NCI-H1436 (cell line): ENCODE measurements around the gene SECISBP2L.
"Not testable (repeated sequence)": the region's sequence is repeated elsewhere in the genome, so short reads cannot be mapped to it uniquely, and the experiment has no call there.

Experiments
- DNase-seq: peaks from one replicate; lab custom pipeline; 2025; lab: John Stamatoyannopoulos, UW

The SECISBP2L gene, protein sequence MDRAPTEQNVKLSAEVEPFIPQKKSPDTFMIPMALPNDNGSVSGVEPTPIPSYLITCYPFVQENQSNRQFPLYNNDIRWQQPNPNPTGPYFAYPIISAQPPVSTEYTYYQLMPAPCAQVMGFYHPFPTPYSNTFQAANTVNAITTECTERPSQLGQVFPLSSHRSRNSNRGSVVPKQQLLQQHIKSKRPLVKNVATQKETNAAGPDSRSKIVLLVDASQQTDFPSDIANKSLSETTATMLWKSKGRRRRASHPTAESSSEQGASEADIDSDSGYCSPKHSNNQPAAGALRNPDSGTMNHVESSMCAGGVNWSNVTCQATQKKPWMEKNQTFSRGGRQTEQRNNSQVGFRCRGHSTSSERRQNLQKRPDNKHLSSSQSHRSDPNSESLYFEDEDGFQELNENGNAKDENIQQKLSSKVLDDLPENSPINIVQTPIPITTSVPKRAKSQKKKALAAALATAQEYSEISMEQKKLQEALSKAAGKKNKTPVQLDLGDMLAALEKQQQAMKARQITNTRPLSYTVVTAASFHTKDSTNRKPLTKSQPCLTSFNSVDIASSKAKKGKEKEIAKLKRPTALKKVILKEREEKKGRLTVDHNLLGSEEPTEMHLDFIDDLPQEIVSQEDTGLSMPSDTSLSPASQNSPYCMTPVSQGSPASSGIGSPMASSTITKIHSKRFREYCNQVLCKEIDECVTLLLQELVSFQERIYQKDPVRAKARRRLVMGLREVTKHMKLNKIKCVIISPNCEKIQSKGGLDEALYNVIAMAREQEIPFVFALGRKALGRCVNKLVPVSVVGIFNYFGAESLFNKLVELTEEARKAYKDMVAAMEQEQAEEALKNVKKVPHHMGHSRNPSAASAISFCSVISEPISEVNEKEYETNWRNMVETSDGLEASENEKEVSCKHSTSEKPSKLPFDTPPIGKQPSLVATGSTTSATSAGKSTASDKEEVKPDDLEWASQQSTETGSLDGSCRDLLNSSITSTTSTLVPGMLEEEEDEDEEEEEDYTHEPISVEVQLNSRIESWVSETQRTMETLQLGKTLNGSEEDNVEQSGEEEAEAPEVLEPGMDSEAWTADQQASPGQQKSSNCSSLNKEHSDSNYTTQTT

DNA sequence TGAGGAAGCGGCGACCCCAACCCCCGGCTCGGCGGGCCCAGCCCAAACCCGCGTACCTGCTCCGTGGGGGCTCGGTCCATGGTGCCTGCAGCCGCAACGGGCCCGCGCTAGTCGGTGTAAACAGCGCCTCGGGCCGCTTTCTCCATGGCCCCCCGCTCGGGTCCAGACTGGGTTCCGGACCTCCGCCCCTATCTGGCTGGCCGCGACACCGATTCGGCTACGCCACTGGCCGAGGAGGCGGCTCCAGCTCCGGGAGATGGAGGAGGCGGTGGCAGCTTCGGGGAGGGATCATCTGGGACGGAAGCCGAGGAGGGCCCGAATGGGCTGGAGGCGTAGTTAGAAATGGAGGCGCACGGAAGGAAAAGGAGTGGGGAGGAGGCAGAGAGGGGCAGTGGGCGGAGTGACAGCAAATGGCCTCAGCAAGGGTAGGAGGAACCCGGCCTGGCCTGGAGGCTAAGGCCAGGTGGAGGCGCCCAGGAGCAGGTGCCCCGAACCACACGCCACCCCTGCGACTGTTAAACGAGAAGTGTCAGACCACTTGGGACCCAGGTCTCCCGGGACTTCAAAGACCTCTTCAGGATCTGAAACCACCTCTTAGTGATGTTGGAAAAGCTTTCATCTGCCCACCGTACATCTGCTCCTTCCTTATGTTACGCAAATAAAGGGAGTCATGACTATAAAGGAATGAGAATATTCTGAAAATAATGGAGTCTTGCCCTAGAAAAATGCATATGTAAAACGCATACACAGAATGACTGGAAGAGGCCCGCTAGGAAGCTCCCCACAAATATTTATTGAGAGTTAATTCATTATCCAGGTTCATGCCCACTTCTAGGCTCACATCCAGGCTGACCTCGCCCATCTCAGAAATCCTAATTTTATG, at the start of gene SECISBP2L:
TSS of gene SECISBP2L (minus strand) at position 227 of the 883 bp plus-strand sequence. CDS start at position 80, 147 bp downstream.
- DNase-seq, result peak; percentile 90

DNA sequence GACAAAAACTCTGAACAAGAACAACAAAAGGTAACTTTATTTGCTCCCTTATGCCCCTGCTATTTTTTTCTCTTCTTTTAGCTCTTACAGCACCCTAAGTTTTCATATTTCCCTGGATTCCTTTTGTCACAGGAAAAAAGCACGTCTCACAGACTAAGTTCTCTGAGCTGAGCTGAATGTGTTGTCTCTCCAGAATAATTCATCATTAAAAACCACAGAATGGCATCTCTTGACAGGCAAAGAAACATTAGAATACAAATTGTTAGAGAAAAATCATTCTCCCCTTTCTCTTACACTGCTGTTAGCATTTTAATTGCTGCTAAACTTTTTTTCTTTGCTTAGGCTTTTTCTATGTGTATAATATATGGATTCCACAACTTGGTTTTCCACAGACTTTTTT, 48.7 kb upstream of the SECISBP2L start:
- DNase-seq, result no peak

DNA sequence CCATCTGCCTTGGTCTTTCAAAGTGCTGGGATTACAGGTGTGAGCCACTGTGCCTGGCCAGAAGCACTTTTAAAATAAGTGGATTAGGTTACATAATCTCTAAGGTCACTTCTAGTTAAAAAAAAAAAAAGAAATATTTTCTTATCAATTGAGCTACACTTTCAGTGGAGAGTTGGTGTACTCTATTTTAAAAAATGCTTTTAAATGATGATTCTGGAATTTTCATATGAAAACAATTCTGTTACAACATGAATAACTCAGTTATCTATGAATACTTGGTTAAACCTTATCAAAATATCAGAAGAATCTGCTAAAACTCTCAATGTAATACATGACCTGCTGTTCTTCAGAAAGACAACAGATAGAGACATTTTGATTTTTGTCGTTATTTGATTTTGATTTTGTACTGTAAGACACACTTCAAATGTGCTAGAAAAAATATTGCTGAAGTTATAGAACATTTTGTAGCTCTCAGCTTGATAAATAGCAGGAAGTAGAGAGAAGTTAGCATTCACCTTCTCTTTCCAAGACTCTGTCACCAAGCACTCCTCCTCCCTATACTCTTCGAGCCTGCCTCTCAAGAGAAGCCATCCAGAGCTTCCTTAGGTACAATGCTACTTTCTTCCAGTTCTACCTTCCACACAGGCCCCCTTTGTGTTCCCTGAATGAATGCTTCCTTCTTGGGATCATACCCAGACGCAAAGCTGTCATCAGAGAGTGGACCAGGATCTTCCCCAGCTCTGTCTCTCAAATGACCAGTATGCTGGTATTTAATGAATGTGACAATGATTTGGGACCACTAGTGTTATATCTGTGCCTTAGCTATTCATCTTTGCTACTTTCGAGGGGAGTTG, 47.2 kb upstream of the SECISBP2L start:
- no peak for DNase-seq

DNA sequence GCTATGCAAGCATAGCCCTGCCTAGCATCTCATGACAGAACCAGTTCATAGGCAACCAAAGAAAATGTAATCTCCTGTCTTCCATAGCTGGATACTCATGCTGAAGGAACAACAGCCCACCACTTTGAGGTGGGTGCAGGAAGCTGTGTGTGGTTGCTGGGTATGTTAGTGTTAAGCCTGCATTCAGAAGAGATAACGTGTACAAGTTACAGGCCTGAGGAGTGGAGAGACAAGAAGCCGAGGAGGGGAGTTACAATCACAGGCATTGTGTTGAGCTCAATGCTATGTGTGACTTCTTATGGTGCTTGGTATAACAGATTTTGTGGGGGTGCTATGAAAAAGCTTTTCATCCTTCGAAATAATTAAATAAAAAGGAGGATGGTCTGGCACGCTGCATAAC, 42.8 kb upstream of the SECISBP2L start:
- no peak for DNase-seq

DNA sequence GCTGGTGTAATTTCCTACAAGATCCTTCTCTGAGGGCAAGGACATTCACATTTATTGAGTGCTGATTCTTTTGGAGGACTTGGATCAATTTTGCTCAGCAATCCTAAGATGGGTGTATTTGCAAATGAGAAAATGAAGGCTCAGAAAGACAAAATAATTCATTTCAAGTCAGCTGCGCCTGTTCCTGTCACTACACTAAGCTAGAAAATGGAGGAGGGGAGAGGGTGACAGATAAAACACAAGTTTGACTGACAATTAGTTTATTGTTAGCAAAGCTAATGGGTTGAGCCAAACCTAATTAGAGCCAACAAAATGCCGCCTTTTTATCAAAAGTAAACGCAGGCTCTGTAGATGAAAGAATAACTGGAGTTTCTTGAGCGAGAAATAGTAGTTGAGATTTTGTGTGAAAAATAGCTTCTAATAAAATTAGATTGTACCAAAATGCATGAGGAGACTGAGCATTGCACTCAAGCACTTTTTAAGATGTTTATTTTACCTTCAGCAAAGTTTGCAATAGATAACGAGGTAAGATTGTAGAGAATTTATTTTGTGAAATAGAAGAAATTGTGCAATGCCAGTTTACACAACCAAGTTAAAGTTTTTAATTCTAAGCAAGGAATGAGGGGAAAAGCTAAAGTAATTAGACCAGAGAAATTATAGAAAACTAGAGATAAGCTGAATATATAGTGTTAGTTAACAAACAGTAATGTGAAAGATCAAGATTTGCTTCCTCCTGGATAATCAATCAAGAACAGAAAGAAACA, 39.6 kb upstream of the SECISBP2L start:
- DNase-seq, result no peak

DNA sequence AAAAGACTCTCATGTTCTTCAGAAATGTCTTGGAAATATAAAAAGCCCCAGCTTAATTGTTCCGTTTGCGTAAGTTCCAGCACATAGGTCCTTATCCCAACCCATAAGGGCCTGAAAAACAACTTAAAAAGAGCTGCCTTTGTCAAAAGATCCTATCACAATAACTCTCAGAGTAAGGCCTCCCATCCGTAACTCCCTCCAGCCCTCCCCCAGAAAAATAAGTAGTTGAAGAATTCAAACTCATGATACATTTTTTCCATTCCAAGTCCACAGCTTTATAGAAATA, 38.0 kb upstream of the SECISBP2L start:
- no peak for DNase-seq

DNA sequence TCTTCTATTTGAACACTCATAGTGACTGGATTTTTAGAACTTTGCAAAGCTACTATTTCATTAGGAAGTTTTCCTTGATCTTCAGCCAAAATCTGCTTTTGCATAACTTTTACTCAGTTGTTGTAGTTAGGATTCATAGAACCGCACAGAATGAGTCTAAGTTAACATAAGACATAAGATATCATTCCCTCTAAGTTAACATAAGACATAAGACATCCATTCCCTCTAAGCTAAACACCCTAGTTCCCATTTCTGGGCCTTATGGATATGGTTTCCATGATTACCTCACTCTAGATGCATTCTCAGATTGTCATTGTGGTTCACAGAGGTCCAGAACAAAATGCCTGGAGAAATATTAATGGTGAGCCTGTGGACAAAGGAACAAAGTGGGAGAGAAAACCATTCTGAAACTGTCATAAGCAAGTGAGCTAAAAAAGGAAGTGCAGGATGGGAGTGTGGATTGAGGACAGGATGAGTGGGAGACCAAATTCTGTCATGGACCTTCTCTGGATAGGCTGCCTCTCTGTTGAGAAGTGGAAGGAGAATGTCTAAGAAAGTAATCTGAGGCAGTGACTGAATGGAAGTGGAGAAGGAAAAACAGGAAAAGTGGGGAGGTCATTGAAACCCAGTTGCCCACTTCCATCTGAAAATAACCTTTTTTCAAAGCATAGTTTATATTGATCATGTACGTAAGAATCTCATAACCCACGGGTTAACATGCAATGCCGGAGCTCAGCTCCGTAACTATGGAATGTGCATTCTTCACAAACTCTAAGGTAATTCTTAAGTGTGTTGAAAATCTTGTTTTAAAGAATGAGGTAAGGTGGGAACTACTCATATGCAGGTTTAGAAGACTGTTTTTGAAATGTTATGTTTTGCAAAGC, 37.4 kb upstream of the SECISBP2L start:
- no peak for DNase-seq

DNA sequence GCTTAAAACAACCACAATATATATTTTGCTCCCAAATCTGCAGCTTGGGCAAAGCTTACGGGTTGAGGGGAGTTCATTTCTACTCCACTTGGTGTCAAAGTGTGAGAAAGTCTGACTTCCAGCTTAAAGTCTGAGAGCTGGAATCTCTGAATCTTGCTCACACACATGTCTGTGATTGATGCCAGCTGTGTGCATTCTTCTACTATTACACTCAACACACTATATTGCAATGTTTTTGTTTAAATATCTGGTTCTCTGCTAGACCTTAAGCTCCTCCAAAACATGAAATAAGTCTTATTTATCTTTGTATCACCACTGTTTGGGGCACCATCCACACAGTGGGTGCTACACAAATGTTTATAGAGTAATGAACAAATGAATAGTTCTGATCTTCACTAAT, 36.7 kb upstream of the SECISBP2L start:
- DNase-seq, result no peak

DNA sequence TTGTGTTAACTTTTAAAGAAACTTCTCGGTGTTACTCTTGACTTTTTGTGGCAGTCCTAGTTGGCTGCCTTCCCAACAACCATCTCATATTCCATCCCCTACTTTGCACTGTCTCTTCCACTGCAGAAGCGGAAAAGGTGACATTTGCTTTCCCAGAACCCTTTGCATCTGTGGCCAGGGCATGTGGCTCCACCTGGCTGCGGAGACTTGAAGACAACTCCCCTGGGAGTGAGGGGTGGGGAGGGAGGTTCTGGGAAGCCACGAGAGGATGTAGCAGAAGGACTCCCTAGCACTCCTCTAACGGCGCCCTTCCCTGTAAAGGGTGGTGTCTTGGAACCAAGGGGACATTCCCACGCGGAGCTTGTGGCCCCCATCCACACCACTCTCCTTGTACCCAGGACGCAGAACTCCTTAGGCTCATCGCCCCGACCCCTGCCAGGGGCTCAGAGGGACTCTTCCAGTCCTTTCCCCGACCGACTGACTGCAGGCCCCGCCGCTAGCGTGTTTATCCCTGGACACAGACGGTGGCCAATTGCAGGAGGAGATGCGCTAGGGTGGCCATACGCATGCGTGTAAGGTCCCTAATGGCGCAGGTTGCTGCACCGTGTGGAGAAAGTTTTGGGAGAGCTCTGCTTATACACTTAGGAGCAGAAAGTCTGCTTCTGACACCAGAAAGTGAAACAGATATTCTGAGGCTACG, 33.2 kb upstream of the SECISBP2L start:
- DNase-seq, result no peak

DNA sequence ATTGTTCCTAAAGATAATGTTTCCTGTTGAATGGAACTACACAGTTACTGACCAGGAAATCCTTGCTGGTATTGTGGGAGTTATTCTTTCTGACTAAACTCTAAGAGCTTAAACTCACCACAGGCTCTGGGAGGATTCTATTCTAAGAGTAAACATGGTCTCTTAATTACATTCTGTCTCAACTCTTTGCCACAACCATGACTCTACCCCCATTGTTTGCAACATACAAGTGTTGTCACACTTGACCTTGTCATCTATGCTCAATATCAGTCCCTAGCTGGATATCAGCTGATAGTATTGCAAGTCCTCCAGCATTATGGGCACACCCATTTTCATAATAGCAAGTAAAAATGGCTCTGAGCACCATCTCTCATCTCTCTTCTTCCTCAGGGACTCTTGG, 29.6 kb upstream of the SECISBP2L start:
- DNase-seq, result no peak

DNA sequence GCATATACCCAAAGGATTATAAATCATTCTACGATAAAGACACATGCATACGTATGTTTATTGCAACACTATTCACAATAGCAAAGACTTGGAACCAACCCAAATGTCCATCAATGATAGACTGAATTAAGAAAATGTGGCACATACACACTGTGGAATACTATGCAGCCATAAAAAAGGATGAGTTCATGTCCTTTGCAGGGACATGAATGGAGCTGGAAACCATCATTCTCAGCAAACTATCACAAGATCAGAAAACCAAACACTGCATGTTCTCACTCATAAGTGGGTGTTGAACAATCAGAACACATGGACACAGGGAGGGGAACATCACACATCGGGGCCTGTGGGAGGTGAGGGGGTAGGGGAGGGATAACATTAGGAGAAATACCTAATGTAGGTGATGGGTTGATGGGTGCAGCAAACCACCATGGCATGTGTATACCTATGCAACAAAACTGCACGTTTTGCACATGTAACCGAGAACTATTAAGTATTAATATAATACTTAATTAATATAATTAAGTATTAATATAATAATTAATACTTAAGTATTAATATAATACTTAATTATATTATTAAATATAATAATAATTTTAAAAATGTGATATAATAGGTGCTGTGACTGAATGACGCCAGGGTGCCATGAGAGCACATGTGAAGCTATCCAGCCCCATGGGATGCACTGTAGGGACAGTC, 28.5 kb upstream of the SECISBP2L start:
- DNase-seq, result not testable (repeated sequence)

DNA sequence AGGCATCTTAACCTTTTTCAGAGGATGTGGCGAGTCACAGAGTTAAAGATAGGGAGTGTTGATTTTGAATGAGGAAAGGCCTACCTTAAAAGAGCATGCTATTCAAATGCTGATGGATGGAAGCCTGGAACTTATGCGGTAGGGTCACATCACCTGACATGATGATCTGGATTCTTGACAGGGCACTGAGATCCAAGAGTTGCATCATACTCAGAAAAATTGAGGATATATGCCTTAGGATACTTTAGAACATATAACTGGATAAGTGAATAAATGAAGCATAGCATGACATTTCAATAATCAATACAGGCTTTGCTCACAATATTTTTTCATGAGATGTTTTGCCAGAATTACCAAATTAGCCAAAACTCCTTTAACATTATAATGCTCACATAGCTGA, 20.1 kb upstream of the SECISBP2L start:
- no peak for DNase-seq

DNA sequence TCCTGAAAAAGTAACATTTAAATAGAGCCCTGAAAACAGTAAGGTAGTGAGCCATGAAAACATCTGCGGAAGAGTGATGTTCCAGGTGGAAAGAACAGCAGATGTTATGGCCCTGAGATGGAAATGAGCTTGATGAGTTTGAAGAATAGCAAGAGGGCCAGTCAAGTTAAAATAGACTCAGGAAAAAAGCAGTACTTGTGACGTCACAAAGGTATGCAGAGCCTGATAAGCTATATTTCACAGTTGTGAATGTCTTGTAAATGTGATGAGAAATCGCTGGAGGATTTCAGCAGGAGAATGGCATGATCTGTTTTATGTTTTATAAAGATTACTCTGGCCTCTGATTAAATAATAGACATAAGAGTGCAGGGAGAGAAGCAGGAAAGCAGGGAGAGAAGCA, 18.6 kb upstream of the SECISBP2L start:
- DNase-seq, result no peak

DNA sequence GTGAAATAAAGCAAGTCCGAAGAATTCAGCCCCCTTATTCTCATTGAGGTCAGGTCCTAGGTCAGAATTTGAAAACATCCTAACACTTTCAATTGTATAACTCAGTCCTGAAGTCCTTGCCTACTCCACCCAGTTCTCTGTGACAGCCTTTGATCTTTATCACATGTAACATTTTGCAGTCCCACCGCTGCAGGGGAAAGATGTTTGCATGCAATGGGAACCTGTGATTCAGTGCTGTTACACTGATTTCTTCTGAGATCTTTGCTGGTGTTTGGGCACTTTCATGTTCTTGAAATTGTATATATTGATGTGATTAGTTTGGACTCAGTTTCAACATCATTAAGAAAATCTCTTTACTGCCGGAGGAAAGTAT, 18.0 kb upstream of the SECISBP2L start:
- no peak for DNase-seq

DNA sequence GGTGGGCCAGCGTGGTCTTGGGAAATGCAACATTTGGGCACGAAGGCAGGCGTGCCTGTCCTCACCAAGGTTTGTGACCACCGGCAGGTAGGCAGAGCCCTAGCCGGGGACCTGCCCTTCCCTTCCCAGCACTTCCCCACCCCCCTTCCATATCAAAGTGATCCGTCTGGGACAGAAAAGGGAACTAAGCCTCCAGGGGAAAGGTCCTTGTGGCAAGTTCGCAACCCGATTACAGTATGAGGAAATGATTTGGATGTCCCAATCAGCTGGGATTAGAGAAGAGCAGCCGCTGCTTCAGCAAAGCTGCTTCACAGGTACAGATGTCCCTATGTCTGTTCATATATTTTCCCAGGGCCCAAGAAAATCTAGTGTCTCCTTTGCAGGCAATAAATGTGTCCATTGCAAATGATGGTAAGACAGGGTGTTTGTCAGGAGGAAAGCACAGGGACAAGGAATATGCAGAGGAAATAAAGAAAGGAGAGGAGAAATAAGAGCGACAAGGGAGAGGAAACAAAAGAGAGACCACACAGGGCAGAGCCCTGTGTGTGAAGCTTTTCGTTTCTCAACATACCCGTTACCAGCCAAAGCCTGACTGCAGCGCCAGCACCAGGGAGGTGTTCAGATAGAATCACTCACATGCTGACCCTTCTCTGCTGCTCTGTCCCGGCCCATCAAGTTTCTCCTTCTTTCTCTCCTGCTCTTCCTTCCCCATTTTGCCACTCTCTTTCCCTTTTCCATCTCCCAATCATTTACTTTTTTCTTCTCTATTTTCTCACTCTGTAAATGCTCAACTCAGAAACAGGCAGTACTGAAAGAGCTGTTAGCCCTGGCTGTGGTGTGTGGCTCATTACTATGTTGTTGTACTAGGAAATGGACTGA, 17.4 kb upstream of the SECISBP2L start:
- DNase-seq, result no peak

DNA sequence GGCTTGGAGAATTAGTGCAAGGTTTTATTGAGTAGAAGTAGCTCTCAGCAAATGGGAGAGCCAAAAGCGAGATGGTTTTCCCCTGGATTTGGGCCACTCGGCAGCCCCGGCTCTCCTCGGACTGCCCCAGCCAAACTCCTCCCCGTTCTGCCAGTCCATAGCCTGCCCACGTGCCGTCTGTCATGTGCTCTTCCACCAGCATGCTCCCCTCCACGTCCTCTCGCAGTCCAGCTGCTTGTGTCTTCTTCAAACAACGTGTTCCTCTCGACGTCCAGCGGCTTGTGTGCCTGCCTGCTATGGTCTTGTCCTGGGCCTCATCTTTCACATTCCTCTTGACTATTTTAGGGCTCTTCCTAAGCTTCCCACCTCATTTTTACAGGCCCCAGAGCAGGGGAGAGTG, 16.7 kb upstream of the SECISBP2L start:
- no peak for DNase-seq
